HPDE6-E6E7 (cell line): Measurements from ENCODE around the gene BIRC6.
"Not testable (repeated sequence)": the region's sequence is repeated elsewhere in the genome, so short reads cannot be mapped to it uniquely, and the experiment has no call there.

Source experiments
- DNase-seq: peaks from one replicate; pipeline ENCODE4 v3.0.0; 2011; ENCODE audit warnings: missing footprints; ENCODE audit errors: extremely low spot score

The BIRC6 gene

GRCh38 chr2:32506446-32506845 is 149.6 kb downstream of the BIRC6 start:
- DNase-seq = no peak

- DNase-seq = no peak
Observed at GRCh38 chr2:32514946-32515345, 158.1 kb downstream of the BIRC6 start.

- DNase-seq = no peak
Observed at GRCh38 chr2:32516567-32516966, 159.7 kb downstream of the BIRC6 start.

- no peak for DNase-seq
Observed at GRCh38 chr2:32522770-32523169, 165.9 kb downstream of the BIRC6 start.

GRCh38 chr2:32523686-32524085 is 166.9 kb downstream of the BIRC6 start:
- DNase-seq = no peak

GRCh38 chr2:32532341-32532740 is 175.5 kb downstream of the BIRC6 start:
- DNase-seq = no peak

GRCh38 chr2:32532961-32533360 is 176.1 kb downstream of the BIRC6 start:
- DNase-seq = no peak

GRCh38 chr2:32534831-32535230 is 178.0 kb downstream of the BIRC6 start:
- DNase-seq = no peak

GRCh38 chr2:32538735-32539134 is 181.9 kb downstream of the BIRC6 start:
- no peak for DNase-seq

GRCh38 chr2:32552483-32552882 is 195.7 kb downstream of the BIRC6 start:
- not testable (repeated sequence) for DNase-seq

- peak; percentile 6 for DNase-seq
Observed at GRCh38 chr2:32553829-32554432, 197.1 kb downstream of the BIRC6 start.

- DNase-seq = no peak
Observed at GRCh38 chr2:32558492-32558891, 201.7 kb downstream of the BIRC6 start.

GRCh38 chr2:32559136-32559535 is 202.3 kb downstream of the BIRC6 start:
- no peak for DNase-seq

- no peak for DNase-seq
Observed at GRCh38 chr2:32562906-32563305, 206.1 kb downstream of the BIRC6 start.

- no peak for DNase-seq
Observed at GRCh38 chr2:32564417-32565035, 207.7 kb downstream of the BIRC6 start.

GRCh38 chr2:32565902-32566301 is 209.1 kb downstream of the BIRC6 start:
- DNase-seq = no peak

GRCh38 chr2:32572030-32572429 is 215.2 kb downstream of the BIRC6 start:
- DNase-seq = no peak

- DNase-seq = no peak
Observed at GRCh38 chr2:32572737-32573136, 215.9 kb downstream of the BIRC6 start.

- no peak for DNase-seq
Observed at GRCh38 chr2:32591669-32592463, 235.0 kb downstream of the BIRC6 start.

- DNase-seq = no peak
Observed at GRCh38 chr2:32594573-32594972, 237.8 kb downstream of the BIRC6 start.

- DNase-seq = no peak
Observed at GRCh38 chr2:32611366-32611765, 254.5 kb downstream of the BIRC6 start.

- DNase-seq = no peak
Observed at GRCh38 chr2:32611771-32612170, 254.9 kb downstream of the BIRC6 start.

- no peak for DNase-seq
Observed at GRCh38 chr2:32614084-32614483, 257.3 kb downstream of the BIRC6 start.
